ENCODE results near the gene FAM3B.

Gene FAM3B

GRCh38 chr21:41346758-41347157, 30.2 kb downstream of the FAM3B start:
- ChIA-PET CTCF (no interaction called here), POLR2A (no interaction called here)
- TF ChIP-seq FOXM1 (IDR thresholded peaks at IDR 0.05; ENCODE audit: borderline replicate concordance) (no peak), BHLHE40 (IDR thresholded peaks at IDR 0.05; ENCODE audit: borderline replicate concordance) (no peak), CTBP1 (IDR thresholded peaks at IDR 0.05; ENCODE audit: borderline replicate concordance) (no peak), HDGF (IDR thresholded peaks at IDR 0.05; ENCODE audit: borderline replicate concordance) (no peak)
- DNase-seq (ENCODE audit: extremely low spot score): no peak

- CTCF ChIA-PET: no interaction called here
- TF ChIP-seq FOXA1 (IDR thresholded peaks at IDR 0.05) (no peak), BHLHE40 (IDR thresholded peaks at IDR 0.05; ENCODE audit: borderline replicate concordance) (no peak), TARDBP (IDR thresholded peaks at IDR 0.05) (no peak), FOXK2 (IDR thresholded peaks at IDR 0.05) (no peak), SP1 (IDR thresholded peaks at IDR 0.05) (no peak), ZNF384 (IDR thresholded peaks at IDR 0.05) (no peak), SUZ12 (IDR thresholded peaks at IDR 0.05) (no peak), ELF4 (IDR thresholded peaks at IDR 0.05) (no peak), HDGF (IDR thresholded peaks at IDR 0.05; ENCODE audit: borderline replicate concordance) (no peak), FOXM1 (IDR thresholded peaks at IDR 0.05; ENCODE audit: borderline replicate concordance) (no peak), NFRKB (IDR thresholded peaks at IDR 0.05) (no peak), PKNOX1 (IDR thresholded peaks at IDR 0.05) (no peak), CTBP1 (IDR thresholded peaks at IDR 0.05; ENCODE audit: borderline replicate concordance) (no peak), L3MBTL2 (conservative IDR thresholded peaks at IDR 0.05) (no peak), ARNT (IDR thresholded peaks at IDR 0.05) (no peak), LEF1 (IDR thresholded peaks at IDR 0.05; ENCODE audit: borderline replicate concordance) (no peak)
- DNase-seq (ENCODE audit: extremely low spot score): no peak
- POLR2A ChIA-PET: no interaction called here
These were observed 31.8 kb downstream of the FAM3B start for GRCh38 chr21:41348434-41348833.

GRCh38 chr21:41349126-41349525, 32.5 kb downstream of the FAM3B start:
- no peak for TF ChIP-seq PKNOX1 (IDR thresholded peaks at IDR 0.05)
- TF ChIP-seq ELF4 (IDR thresholded peaks at IDR 0.05): no peak
- no peak for TF ChIP-seq SP1 (IDR thresholded peaks at IDR 0.05)
- no peak for TF ChIP-seq SUZ12 (IDR thresholded peaks at IDR 0.05)
- no peak for TF ChIP-seq ZNF384 (IDR thresholded peaks at IDR 0.05)
- no peak for TF ChIP-seq FOXK2 (IDR thresholded peaks at IDR 0.05)
- no peak for TF ChIP-seq FOXA1 (IDR thresholded peaks at IDR 0.05)
- no peak for TF ChIP-seq ARNT (IDR thresholded peaks at IDR 0.05)
- TF ChIP-seq HDGF (IDR thresholded peaks at IDR 0.05; ENCODE audit: borderline replicate concordance): no peak
- no peak for TF ChIP-seq L3MBTL2 (conservative IDR thresholded peaks at IDR 0.05)
- no peak for DNase-seq (ENCODE audit: extremely low spot score)
- ChIA-PET CTCF (no interaction called here), POLR2A (no interaction called here)

GRCh38 chr21:41349619-41350390, 33.2 kb downstream of the FAM3B start:
- no peak for DNase-seq (ENCODE audit: extremely low spot score)
- ChIA-PET CTCF (no interaction called here), POLR2A (no interaction called here)
- TF ChIP-seq CTBP1 (IDR thresholded peaks at IDR 0.05; ENCODE audit: borderline replicate concordance) (no peak), FOXK2 (IDR thresholded peaks at IDR 0.05) (no peak), BHLHE40 (IDR thresholded peaks at IDR 0.05; ENCODE audit: borderline replicate concordance) (no peak), ELF4 (IDR thresholded peaks at IDR 0.05) (no peak), SP1 (IDR thresholded peaks at IDR 0.05) (no peak), FOXM1 (IDR thresholded peaks at IDR 0.05; ENCODE audit: borderline replicate concordance) (no peak), PKNOX1 (IDR thresholded peaks at IDR 0.05) (no peak), ARNT (IDR thresholded peaks at IDR 0.05) (no peak), TARDBP (IDR thresholded peaks at IDR 0.05) (no peak), FOXA1 (IDR thresholded peaks at IDR 0.05) (no peak), ZNF384 (IDR thresholded peaks at IDR 0.05) (no peak), SUZ12 (IDR thresholded peaks at IDR 0.05) (no peak), L3MBTL2 (conservative IDR thresholded peaks at IDR 0.05) (no peak), NFRKB (IDR thresholded peaks at IDR 0.05) (no peak), HDGF (IDR thresholded peaks at IDR 0.05; ENCODE audit: borderline replicate concordance) (no peak), LEF1 (IDR thresholded peaks at IDR 0.05; ENCODE audit: borderline replicate concordance) (no peak)

GRCh38 chr21:41350436-41351155, 34.0 kb downstream of the FAM3B start:
- CTCF ChIA-PET: no interaction called here
- no peak for DNase-seq (ENCODE audit: extremely low spot score)
- POLR2A ChIA-PET: no interaction called here
- no peak for TF ChIP-seq HDGF (IDR thresholded peaks at IDR 0.05; ENCODE audit: borderline replicate concordance)
- no peak for TF ChIP-seq SUZ12 (IDR thresholded peaks at IDR 0.05)
- no peak for TF ChIP-seq FOXA1 (IDR thresholded peaks at IDR 0.05)
- TF ChIP-seq L3MBTL2 (conservative IDR thresholded peaks at IDR 0.05): no peak
- no peak for TF ChIP-seq ZNF384 (IDR thresholded peaks at IDR 0.05)
- no peak for TF ChIP-seq PKNOX1 (IDR thresholded peaks at IDR 0.05)
- no peak for TF ChIP-seq LEF1 (IDR thresholded peaks at IDR 0.05; ENCODE audit: borderline replicate concordance)
- TF ChIP-seq FOXM1 (IDR thresholded peaks at IDR 0.05; ENCODE audit: borderline replicate concordance): no peak
- TF ChIP-seq FOXK2 (IDR thresholded peaks at IDR 0.05): no peak
- TF ChIP-seq BHLHE40 (IDR thresholded peaks at IDR 0.05; ENCODE audit: borderline replicate concordance): no peak
- no peak for TF ChIP-seq NFRKB (IDR thresholded peaks at IDR 0.05)
- no peak for TF ChIP-seq CTBP1 (IDR thresholded peaks at IDR 0.05; ENCODE audit: borderline replicate concordance)
- no peak for TF ChIP-seq SP1 (IDR thresholded peaks at IDR 0.05)
- TF ChIP-seq ELF4 (IDR thresholded peaks at IDR 0.05): no peak

Measured in HEK293T (cell line).